IMR-90 (cell line): ENCODE results near the gene LIMS2. TPM values are rescaled to one million over a fixed set of nuclear protein-coding genes. Genes with fewer than 3 reads are reported as not detected.

Experiments used
- ATAC-seq: fragments of 200-7000 bp; cut with Tn5 transposase; 2 replicates; pipeline ENCODE4 v1.9.1; 2020; ENCODE audit warnings: low read depth, mild to moderate bottlenecking, moderate library complexity
- BruUV-seq: library from RNA; stranded (reverse); fragments of 400-500 nt; replicated peaks from 2 replicates; lab custom pipeline; 2021; lab: Mats Ljungman, UMichigan
- CTCF ChIA-PET: fragments of 300-600 bp; formaldehyde crosslinking; extraction: SDS; loops from one replicate; lab custom pipeline; 2021; ENCODE audit warnings: antibody characterized with exemption; lab: Yijun Ruan, JAX
- POLR2A ChIA-PET: fragments of 300-600 bp; sonication (Branson Sonifier 250); formaldehyde crosslinking; loops from one replicate; lab custom pipeline; 2022; ENCODE audit warnings: antibody characterized with exemption; ENCODE audit not compliant: unreplicated experiment; lab: Charles Lee
- DNase-seq: peaks from one replicate; pipeline ENCODE4 v3.0.0; 2013
- H2AFZ ChIP-seq: replicated peaks from 2 replicates; pipeline ENCODE3; 2013; ENCODE audit warnings: low read length, mild to moderate bottlenecking; ENCODE audit not compliant: poor library complexity
- H2AK5ac ChIP-seq: 2 replicates; pipeline ENCODE4 v1.6.1; 2013; ENCODE audit warnings: low read depth, low read length, inconsistent platforms
- H2AK9ac ChIP-seq: replicated peaks from 2 replicates; pipeline ENCODE3; 2013; ENCODE audit warnings: mild to moderate bottlenecking, low read depth, low read length, moderate library complexity; ENCODE audit not compliant: poor library complexity
- H2BK120ac ChIP-seq: 2 replicates; pipeline ENCODE4 v1.6.1; 2013; ENCODE audit warnings: low read depth, low read length, inconsistent platforms
- H2BK15ac ChIP-seq: 3 replicates; pipeline ENCODE4 v1.6.1; 2013; ENCODE audit warnings: low read depth, low read length, inconsistent platforms
- H2BK20ac ChIP-seq: 2 replicates; pipeline ENCODE4 v1.6.1; 2013; ENCODE audit warnings: low read depth, mild to moderate bottlenecking, inconsistent platforms, low read length, moderate library complexity
- H2BK5ac ChIP-seq: 2 replicates; pipeline ENCODE4 v1.6.1; 2013; ENCODE audit warnings: mild to moderate bottlenecking, low read depth, low read length, inconsistent platforms; ENCODE audit not compliant: poor library complexity, severe bottlenecking
- H3K14ac ChIP-seq: replicated peaks from 2 replicates; pipeline ENCODE4 v1.6.1; 2013; ENCODE audit warnings: low read depth, low read length, inconsistent platforms
- H3K18ac ChIP-seq: 2 replicates; pipeline ENCODE4 v1.6.1; 2013; ENCODE audit warnings: low read depth, low read length, control low read depth
- H3K23ac ChIP-seq: 2 replicates; pipeline ENCODE4 v1.6.1; 2013; ENCODE audit warnings: low read depth, low read length, inconsistent platforms
- H3K27ac ChIP-seq: 2 replicates; pipeline ENCODE4 v1.5.1; 2013; ENCODE audit warnings: mild to moderate bottlenecking, control low read depth, low read length; ENCODE audit not compliant: insufficient read depth
- H3K27me3 ChIP-seq: 2 replicates; pipeline ENCODE4 v1.6.1; 2013; ENCODE audit warnings: low read length; ENCODE audit not compliant: control insufficient read depth, insufficient read depth
- H3K36me3 ChIP-seq: 2 replicates; pipeline ENCODE4 v1.6.1; 2013; ENCODE audit warnings: low read length, mixed read lengths; ENCODE audit not compliant: control insufficient read depth, insufficient read depth
- H3K4ac ChIP-seq: 2 replicates; pipeline ENCODE4 v1.6.1; 2013; ENCODE audit warnings: low read depth, low read length, inconsistent platforms
- H3K4me1 ChIP-seq: 2 replicates; pipeline ENCODE4 v1.6.1; 2013; ENCODE audit warnings: low read length, mixed read lengths; ENCODE audit not compliant: control insufficient read depth, insufficient read depth
- H3K4me2 ChIP-seq: 2 replicates; pipeline ENCODE4 v1.6.1; 2013; ENCODE audit warnings: low read depth, mild to moderate bottlenecking, control low read depth, low read length, moderate library complexity
- H3K4me3 ChIP-seq: 2 replicates; pipeline ENCODE4 v1.5.1; 2013; ENCODE audit warnings: low read depth, mild to moderate bottlenecking, control low read depth, low read length, moderate library complexity; ENCODE audit not compliant: insufficient read depth
- H3K56ac ChIP-seq: 2 replicates; pipeline ENCODE4 v1.6.1; 2013; ENCODE audit warnings: low read length, inconsistent platforms; ENCODE audit not compliant: insufficient read depth; ENCODE audit errors: extremely low read depth
- H3K79me1 ChIP-seq, 2 experiments: 2 replicates each; pipeline ENCODE4 v1.6.1; 2013; ENCODE audit warnings: low read length in 2 of 2, inconsistent platforms in 1 of 2, low read depth in 1 of 2
- H3K9ac ChIP-seq: 2 replicates; pipeline ENCODE4 v1.6.1; 2013; ENCODE audit warnings: low read depth, low read length, control low read depth
- H3K9me1 ChIP-seq: 2 replicates; pipeline ENCODE4 v1.6.1; 2013; ENCODE audit warnings: low read length, inconsistent platforms; ENCODE audit not compliant: insufficient read depth
- H3K9me3 ChIP-seq: 2 replicates; pipeline ENCODE4 v1.6.1; 2013; ENCODE audit warnings: low read length; ENCODE audit not compliant: control insufficient read depth, insufficient read depth
- H4K20me1 ChIP-seq: 2 replicates; pipeline ENCODE4 v1.6.1; 2013; ENCODE audit warnings: low read length, inconsistent platforms; ENCODE audit not compliant: insufficient read depth
- H4K5ac ChIP-seq: 2 replicates; pipeline ENCODE4 v1.6.1; 2013; ENCODE audit warnings: mild to moderate bottlenecking, low read depth, low read length, control low read depth
- H4K8ac ChIP-seq, 2 experiments: 2 replicates each; pipeline ENCODE4 v1.6.1; 2013; ENCODE audit warnings: low read depth in 2 of 2, low read length in 2 of 2, control low read depth in 1 of 2, inconsistent platforms in 1 of 2
- H4K91ac ChIP-seq: 2 replicates; pipeline ENCODE4 v1.6.1; 2013; ENCODE audit warnings: low read depth, low read length, inconsistent platforms; ENCODE audit not compliant: insufficient read depth
- BHLHE40 ChIP-seq: fragments of 150-350 bp; IDR thresholded peaks from 2 replicates; pipeline ENCODE4 v1.6.1; 2016; ENCODE audit warnings: mild to moderate bottlenecking, low read depth, low read length
- CEBPB ChIP-seq: IDR thresholded peaks from 2 replicates; pipeline ENCODE4 v1.6.1; 2012; ENCODE audit warnings: low read depth, low read length, improper control_type of control experiment
- CHD1 ChIP-seq: IDR thresholded peaks from 2 replicates; pipeline ENCODE4 v1.6.1; 2012; ENCODE audit warnings: low read depth, low read length, improper control_type of control experiment
- ELK1 ChIP-seq: fragments of 150-350 bp; IDR thresholded peaks from 2 replicates; pipeline ENCODE4 v1.6.1; 2016; ENCODE audit warnings: low read depth, mild to moderate bottlenecking, low read length, moderate library complexity, borderline replicate concordance
- FOS ChIP-seq: fragments of 150-350 bp; IDR thresholded peaks from 2 replicates; pipeline ENCODE4 v1.6.1; 2016; ENCODE audit warnings: low read depth, low read length
- MAFK ChIP-seq: IDR thresholded peaks from 2 replicates; pipeline ENCODE4 v1.6.1; 2012; ENCODE audit warnings: low read depth, low read length, improper control_type of control experiment
- MAZ ChIP-seq: IDR thresholded peaks from 2 replicates; pipeline ENCODE4 v1.6.1; 2012; ENCODE audit warnings: low read depth, mild to moderate bottlenecking, low read length, improper control_type of control experiment, moderate library complexity, borderline replicate concordance
- MXI1 ChIP-seq: IDR thresholded peaks from 2 replicates; pipeline ENCODE4 v1.6.1; 2012; ENCODE audit warnings: low read depth, mild to moderate bottlenecking, low read length, moderate library complexity, borderline replicate concordance
- NFE2L2 ChIP-seq: fragments of 150-350 bp; IDR thresholded peaks from 2 replicates; pipeline ENCODE4 v1.6.1; 2016; ENCODE audit warnings: low read depth, mild to moderate bottlenecking, low read length
- POLR2A ChIP-seq: IDR thresholded peaks from 2 replicates; pipeline ENCODE4 v1.6.1; 2012; ENCODE audit warnings: mild to moderate bottlenecking, low read depth, low read length
- RAD21 ChIP-seq: IDR thresholded peaks from 2 replicates; pipeline ENCODE4 v1.6.1; 2012; ENCODE audit warnings: low read length, improper control_type of control experiment
- RCOR1 ChIP-seq: IDR thresholded peaks from 2 replicates; pipeline ENCODE4 v1.6.1; 2012; ENCODE audit warnings: mild to moderate bottlenecking, low read length, improper control_type of control experiment; ENCODE audit not compliant: insufficient replicate concordance
- RFX5 ChIP-seq: IDR thresholded peaks from 2 replicates; pipeline ENCODE4 v1.8.0; 2012; ENCODE audit warnings: low read depth, mild to moderate bottlenecking, low read length, moderate library complexity
- SMC3 ChIP-seq: fragments of 150-350 bp; IDR thresholded peaks from 2 replicates; pipeline ENCODE4 v1.6.1; 2016; ENCODE audit warnings: low read depth, mild to moderate bottlenecking, antibody characterized with exemption, low read length, moderate library complexity
- WGBS, 2 experiments: methylation state at CpG; one replicate each; pipeline versions ENCODE4 v1.1.5 to v1.1.7; 2013; ENCODE audit warnings: missing lambda C conversion rate in 2 of 2; ENCODE audit not compliant: insufficient read length in 1 of 2; ENCODE audit errors: extremely low coverage in 2 of 2; 5-methylcytosine and 5-hydroxymethylcytosine counted together
- dilution Hi-C: fragments of 300-500 bp; cut with HindIII; formaldehyde crosslinking; loops from one replicate; pipeline ENCODE4 v1.14.3; 2018; ENCODE audit warnings: low sequenced_read_pairs; ENCODE audit not compliant: unreplicated experiment
- in situ Hi-C: fragments of 300-500 bp; cut with MboI; formaldehyde crosslinking; loops from 3 replicates; pipeline ENCODE4 v1.14.3; 2019; ENCODE audit warnings: low sequenced_read_pairs, inconsistent platforms, mixed read lengths
- intact Hi-C: fragments of 100-400 bp; cut with micrococcal nuclease; formaldehyde crosslinking; loops from 2 replicates; pipeline ENCODE4 v1.10.0; 2022
- polyA plus RNA-seq, 3 experiments: library from polyadenylated mRNA; depleted of rRNA; stranded (reverse); fragments of >200 nt; gene quantifications; 2 replicates each; pipeline ENCODE4 v1.2.3, GENCODE V29; 2012; ENCODE audit warnings: low replicate concordance in 1 of 3
- total RNA-seq: library from RNA; depleted of rRNA; stranded (reverse); fragments of >200 nt; gene quantifications from 2 replicates; pipeline ENCODE4 v1.2.3, GENCODE V29; 2012
- TF ChIP-seq, protein P1 (sequence below): conservative IDR thresholded peaks from 2 replicates; pipeline ENCODE4 v1.5.1; 2012; ENCODE audit warnings: mild to moderate bottlenecking, low read depth, low read length, improper control_type of control experiment
- TF ChIP-seq, protein P2 (sequence below): fragments of 150-350 bp; IDR thresholded peaks from 2 replicates; pipeline ENCODE4 v1.6.1; 2017; ENCODE audit warnings: mild to moderate bottlenecking, antibody characterized with exemption, low read length, low read depth

Gene LIMS2
- total and polyA plus RNA-seq, 2 of the 4 experiments (the other 2 are of a cell fraction) = 1.3 to 18.8 TPM

DNA sequence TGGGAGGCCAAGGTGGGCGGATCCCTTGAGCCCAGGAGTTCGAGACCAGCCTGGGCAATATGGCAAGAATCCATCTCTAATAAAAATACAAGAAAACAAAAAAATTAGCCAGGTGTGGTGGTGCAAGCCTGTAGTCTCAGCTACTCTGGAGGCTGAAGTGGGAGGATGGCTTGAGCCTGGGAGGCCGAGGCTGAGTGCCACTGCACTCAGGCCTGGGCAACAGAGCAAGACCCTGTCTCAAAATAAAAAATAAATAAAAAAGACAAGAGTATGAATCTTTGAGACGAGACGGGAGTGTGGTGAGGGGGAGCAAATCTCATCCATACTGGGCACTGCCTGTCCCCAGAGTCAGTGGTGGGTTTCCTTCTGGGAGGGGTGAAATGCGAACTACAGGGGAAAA is 17.2 kb downstream of the LIMS2 start:
- Histone ChIP-seq H4K8ac (no peak overlapping the region), H3K36me3 (peaks cover 19% of the 10 kb centered on the region), H2AK5ac (no peak overlapping the region), H4K91ac (no peak overlapping the region), H2BK20ac (no peak overlapping the region), H3K27ac (no peak overlapping the region), H2AFZ (no peak overlapping the region), H4K5ac (no peak overlapping the region), H4K20me1 (peaks cover 62% of the 10 kb centered on the region), H3K9me3 (peaks cover 2% of the 10 kb centered on the region; the same call in 1 of the 2 replicates), H3K4me2 (no peak overlapping the region), H3K27me3 (no peaks in the 10 kb centered on the region), H3K56ac (no peak overlapping the region), H2BK15ac (no peak overlapping the region), H3K23ac (no peak overlapping the region), H3K14ac (no peak overlapping the region), H3K4ac (no peak overlapping the region), H3K18ac (no peak overlapping the region), H2BK5ac (no peak overlapping the region), H3K9me1 (peaks cover 28% of the 10 kb centered on the region), H2BK120ac (no peak overlapping the region), H3K4me3 (no peak overlapping the region), H3K79me1 (peaks cover 18 to 55% of the 10 kb centered on the region in 2 experiments), H2AK9ac (no peak overlapping the region), H3K4me1 (peaks cover 13% of the 10 kb centered on the region), H3K9ac (no peak overlapping the region)
- no peak for DNase-seq
- ChIA-PET CTCF (no interaction called here), POLR2A (no interaction called here)
- TF ChIP-seq RFX5 = no peak
- no peak for TF ChIP-seq POLR2A
- no peak for TF ChIP-seq MXI1
- no peak for TF ChIP-seq MAZ
- no peak for TF ChIP-seq SMC3
- TF ChIP-seq FOS = no peak
- TF ChIP-seq MAFK = no peak
- no peak for TF ChIP-seq ELK1
- TF ChIP-seq CEBPB = no peak
- TF ChIP-seq, protein P1, sequence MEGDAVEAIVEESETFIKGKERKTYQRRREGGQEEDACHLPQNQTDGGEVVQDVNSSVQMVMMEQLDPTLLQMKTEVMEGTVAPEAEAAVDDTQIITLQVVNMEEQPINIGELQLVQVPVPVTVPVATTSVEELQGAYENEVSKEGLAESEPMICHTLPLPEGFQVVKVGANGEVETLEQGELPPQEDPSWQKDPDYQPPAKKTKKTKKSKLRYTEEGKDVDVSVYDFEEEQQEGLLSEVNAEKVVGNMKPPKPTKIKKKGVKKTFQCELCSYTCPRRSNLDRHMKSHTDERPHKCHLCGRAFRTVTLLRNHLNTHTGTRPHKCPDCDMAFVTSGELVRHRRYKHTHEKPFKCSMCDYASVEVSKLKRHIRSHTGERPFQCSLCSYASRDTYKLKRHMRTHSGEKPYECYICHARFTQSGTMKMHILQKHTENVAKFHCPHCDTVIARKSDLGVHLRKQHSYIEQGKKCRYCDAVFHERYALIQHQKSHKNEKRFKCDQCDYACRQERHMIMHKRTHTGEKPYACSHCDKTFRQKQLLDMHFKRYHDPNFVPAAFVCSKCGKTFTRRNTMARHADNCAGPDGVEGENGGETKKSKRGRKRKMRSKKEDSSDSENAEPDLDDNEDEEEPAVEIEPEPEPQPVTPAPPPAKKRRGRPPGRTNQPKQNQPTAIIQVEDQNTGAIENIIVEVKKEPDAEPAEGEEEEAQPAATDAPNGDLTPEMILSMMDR = no peak
- no peak for TF ChIP-seq RCOR1
- TF ChIP-seq NFE2L2 = no peak
- no peak for TF ChIP-seq RAD21
- TF ChIP-seq, protein P2, sequence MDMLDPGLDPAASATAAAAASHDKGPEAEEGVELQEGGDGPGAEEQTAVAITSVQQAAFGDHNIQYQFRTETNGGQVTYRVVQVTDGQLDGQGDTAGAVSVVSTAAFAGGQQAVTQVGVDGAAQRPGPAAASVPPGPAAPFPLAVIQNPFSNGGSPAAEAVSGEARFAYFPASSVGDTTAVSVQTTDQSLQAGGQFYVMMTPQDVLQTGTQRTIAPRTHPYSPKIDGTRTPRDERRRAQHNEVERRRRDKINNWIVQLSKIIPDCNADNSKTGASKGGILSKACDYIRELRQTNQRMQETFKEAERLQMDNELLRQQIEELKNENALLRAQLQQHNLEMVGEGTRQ = no peak
- no peak for TF ChIP-seq CHD1
- TF ChIP-seq BHLHE40 = no peak
- ATAC-seq = no peak
- dilution Hi-C loops (no loop called here), in situ Hi-C loops (no loop called here), intact Hi-C loops (no loop called here)
- WGBS, 2 experiments = 100% methylated on average over 2 of the region's 6 CpGs; no CpG with 5 or more reads in 1 of the 2 experiments
- no TSS peak for BruUV-seq
